GM18505 (cell line): ENCODE measurements around the gene HBEGF.

Source experiments
- ATAC-seq: cut with Tn5 transposase; IDR thresholded peaks from one replicate; pipeline ENCODE4 v1.9.1; 2021; ENCODE audit not compliant: unreplicated experiment
- POLR2A ChIP-seq: IDR thresholded peaks from 4 replicates; pipeline ENCODE4 v1.6.1; 2011; ENCODE audit warnings: borderline replicate concordance; ENCODE audit not compliant: insufficient read depth, insufficient read length; ENCODE audit errors: extremely low read depth

The HBEGF gene

DNA sequence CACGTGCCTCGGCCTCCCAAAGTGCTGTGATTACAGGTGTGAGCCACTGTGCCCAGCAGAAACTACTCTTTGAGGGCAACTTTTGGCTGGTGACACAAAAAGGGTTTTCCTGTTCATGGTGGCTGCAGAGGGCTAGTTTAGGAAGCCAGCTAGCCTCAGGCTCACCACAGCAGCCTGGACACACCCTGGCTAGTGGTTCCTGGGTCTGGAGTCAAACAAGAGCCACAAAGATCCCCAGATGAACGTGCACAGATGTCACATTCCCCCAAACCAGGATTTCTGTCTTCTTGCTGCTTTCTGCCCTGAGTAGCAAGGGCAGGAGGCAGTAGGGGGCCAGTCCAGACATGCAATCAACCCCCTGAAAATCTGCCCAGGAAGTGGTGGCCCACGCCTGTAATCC lies 6.8 kb downstream of the HBEGF start:
- no peak for TF ChIP-seq POLR2A
- ATAC-seq: no peak

DNA sequence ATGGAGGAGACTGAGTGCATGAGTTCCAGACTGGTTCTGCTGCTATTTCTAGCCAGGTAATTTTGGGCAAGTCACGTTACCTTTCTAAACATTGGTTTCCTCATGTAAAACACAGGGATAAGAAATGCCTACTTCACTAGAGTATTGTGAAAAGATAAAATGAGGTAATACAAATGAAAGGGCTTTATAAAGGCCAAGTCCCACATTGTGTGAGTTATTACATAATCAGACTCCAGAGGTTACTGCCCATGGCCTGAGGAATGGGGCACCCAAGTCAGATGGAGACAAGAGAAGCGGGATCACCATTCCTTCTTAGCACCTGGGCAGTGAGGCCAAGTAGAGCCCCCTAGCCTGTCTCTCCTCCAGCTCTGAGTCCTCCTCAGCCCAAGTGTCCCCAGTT lies 7.5 kb downstream of the HBEGF start:
- ATAC-seq: no peak
- TF ChIP-seq POLR2A: no peak

DNA sequence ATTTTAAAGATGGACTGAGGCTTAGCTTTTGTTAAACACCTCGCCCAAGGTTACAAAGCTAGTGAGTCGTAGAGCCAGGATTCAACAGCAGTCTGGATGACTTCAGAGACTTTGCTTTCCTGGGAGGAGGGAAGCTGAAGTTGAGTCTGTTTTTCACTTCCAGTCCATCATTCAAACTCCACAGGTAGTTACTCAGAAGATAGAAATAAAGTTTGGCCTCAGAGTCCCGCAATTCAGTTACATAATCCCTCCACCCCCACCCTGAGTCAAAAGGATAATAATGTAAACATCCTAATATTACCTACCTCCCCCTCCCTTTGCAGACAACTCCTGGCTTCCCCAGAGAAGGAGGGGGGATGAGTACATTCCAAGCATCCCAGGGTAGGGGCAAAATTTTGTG lies 8.1 kb downstream of the HBEGF start:
- TF ChIP-seq POLR2A: no peak
- no peak for ATAC-seq

DNA sequence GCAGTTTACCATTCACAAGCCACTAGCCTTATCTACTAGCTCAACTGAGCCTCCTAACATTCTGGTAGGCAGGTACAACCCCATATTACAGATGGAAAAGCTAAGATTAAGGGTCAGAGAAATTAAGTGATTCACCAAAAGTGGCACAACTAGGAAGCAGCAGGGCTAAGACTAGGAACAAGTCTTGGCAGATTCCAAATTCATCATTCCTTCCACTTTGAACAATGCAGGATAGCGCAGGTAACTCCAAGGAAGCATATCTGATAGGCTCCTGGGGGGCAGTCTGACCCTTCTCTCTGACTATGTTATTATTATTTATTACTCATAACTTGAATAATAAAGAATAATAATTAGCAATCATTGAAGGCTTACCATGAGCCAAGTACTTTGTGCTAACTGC lies 8.5 kb downstream of the HBEGF start:
- no peak for ATAC-seq
- TF ChIP-seq POLR2A: no peak

DNA sequence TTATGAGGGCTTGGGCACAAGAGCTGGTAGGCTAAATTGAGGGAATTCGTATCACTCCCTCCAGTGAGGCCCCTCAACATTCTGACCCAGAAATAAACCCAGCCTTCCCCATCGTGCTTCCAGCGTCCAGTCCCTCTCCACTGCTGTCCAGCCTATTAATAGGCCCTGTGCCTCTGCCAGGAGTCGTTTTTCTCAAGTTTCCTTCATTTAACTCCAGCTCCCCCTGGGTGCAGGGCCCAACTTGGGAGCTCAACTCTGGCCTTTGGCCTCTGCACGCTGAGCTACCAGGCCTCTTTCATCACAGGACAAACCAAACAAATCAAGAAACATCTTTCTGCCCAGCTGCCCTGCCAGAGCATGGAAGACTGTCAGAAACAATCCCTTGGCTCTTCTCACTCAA lies 10.0 kb downstream of the HBEGF start:
- TF ChIP-seq POLR2A: no peak
- no peak for ATAC-seq

DNA sequence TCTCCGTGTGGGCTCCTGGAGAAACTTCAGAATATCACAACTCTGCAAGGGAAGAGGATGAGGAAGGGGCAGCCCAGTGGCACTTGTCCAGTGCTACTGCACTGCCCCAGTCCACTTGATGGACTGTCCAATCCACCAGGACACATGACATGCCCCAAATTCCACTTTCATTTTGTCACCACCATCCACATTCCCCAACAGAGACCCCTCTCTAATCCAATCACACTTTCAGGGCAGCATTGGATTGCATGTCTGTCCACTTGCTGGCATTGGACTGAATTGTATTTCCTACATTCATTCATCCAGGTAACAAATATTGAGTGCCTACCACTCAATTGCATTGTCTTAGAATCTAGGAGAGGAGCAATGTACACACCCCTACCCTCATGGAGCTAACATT lies 14.8 kb downstream of the HBEGF start:
- no peak for TF ChIP-seq POLR2A
- ATAC-seq: no peak

DNA sequence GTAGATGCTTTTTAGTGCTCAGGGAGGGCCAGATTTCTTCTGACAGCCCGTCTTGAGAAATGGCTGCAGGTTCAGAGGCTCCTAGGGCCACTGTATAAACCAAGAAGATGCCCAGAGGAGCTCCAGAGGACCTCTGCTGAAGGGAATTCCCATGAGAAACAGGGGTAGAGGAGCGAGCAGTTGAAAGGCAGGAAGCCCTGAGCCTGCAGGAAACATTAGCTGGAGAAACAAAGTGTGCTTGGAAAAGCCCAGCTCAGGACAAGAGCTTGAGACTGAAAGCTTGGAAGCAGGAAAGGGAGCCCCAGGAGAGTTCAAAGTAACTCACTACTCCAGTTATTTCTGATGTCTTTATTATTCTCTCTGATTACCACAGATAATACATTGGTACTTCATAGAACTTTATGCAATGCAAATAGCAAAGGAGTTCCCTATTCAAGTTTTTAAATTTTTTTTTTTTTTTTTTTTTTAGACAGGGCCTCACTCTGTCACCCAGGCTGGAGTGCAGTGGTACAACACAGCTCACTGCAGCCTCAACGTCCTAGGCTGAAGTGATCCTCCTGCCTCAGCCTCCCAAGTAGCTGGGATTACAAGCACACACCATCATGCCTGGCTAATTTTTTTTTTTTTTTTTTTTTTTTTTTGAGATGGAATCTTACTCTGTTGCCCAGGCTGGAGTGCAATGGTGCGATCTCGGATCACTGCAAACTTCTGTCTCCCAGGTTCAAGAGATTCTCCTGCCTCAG lies 16.5 kb downstream of the HBEGF start:
- ATAC-seq: no peak
- TF ChIP-seq POLR2A: no peak

DNA sequence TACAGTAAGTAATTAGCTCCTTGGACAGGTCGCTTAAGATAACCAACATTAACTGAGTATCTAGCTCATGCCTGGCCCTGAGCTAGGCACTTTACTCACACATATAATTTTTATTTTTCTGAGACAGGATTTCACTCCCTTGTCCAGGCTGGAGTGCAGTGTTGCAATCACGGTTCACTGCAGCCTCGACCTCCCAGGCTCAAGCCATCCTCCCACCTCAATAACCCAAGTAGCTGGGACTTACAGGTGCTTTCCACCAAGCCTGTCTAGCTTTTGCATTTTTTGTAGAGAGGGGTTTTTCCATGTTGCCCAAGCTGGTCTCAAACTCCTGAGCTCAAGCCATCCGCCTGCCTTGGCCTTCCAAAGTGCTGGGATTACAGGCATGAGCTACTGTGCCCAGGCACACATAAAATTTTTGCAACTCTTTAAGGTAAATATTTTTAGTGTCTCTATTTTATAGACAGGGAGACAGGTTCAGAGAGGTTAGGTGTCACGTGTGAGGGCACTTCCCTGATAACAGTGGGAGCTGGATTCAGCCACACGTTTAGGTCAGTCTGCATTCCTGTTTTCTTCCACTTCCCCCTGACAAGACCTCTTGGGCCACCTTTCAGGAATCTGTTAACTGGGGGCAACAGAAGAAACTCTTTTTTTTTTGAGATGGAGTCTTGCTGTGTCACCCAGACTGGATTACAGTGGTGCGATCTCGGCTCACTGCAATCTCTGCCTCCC lies 18.2 kb downstream of the HBEGF start:
- TF ChIP-seq POLR2A: no peak
- ATAC-seq: no peak

DNA sequence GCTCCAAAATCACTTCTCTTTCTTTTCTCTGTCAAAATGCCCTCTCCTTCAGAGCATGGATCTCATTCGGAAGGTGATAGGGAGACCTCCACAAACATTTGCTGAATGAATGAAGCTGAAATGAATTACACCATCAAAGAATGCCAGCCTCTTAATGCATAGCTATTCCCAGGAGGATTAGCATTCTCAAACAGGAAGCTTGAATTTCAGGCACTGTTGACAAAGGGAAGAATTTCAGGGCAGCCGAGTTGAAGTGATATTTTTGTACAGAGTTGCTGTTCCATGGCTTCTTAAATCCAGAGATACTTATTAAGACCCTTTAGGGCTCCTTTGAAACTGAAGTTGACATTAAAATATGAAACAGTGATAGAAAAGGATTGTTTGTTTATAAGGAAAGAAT lies 18.8 kb downstream of the HBEGF start:
- TF ChIP-seq POLR2A: no peak
- ATAC-seq: no peak

DNA sequence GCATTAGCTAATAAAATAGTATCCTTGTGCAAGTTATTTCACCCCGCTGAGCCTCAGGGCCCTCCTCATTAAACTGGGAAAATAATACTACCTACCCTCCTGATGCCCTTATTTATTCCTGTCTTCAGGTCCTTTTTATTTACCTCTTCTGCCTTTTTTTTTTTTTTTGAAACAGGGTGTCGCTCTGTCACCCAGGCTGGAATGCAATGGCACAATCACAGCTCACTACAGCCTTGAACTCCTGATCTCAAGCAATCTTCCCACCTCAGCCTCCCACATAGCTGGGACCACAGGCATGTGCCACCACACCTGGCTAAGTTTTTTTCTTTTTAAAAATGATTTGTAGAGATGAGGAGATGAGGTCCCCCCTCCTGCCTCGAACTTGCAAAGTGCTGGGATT lies 20.9 kb downstream of the HBEGF start:
- no peak for TF ChIP-seq POLR2A
- ATAC-seq: no peak

DNA sequence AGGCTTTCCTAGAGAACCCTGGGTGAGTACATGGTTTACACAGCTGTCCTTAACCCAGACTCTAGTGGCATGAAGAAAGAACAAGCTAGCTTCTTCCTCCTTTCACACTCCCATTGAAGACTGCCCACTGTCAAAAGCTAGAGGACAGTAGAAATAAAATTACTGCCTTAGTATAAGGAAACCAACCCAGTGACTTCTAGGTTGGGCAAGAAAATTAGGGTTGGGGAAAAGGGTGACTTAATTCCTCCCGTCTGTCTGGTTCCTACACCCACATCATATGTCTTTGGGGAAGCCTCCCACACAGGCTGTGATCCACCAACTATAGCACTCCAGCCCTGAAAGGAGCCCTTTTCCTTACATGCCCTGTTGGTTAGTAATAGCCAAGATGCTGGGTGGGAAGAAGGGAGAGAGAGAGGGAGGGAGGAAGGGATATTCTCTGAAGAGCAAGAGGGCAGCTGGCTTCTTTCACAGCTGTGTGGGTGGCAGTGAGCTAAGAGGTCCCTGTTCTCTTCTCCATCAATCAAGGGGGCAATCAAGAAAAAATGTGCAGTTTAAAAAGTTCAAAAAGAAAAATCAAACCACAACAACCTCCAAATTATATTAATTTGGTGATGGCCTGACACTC lies 21.7 kb downstream of the HBEGF start:
- TF ChIP-seq POLR2A: no peak
- ATAC-seq: no peak

DNA sequence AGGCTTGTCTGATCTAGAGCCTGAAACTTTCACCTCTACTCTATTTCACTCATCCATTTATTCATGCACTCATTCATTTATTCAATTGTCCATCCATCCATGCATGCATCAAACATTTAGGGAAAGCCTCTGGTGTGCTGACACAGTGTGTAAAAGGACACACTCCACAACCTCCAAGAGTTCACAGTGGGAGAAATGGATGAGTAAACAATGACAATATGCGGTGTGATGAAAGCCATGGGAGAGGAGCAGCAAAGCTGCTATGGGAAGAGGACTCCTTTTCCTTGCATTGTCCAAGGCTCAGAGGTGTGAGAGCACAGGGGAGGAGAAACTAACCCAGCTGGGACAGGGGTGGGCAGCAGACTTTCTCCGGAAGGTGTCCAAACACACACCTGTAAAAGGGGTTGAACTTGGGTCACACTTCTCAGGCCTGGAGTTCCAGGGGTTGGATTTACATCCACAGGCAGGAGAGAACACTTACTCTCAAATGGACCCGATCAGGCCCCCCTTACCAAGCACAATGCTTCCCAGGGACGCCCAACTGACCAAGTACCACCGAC lies 22.3 kb downstream of the HBEGF start:
- TF ChIP-seq POLR2A: no peak
- no peak for ATAC-seq

DNA sequence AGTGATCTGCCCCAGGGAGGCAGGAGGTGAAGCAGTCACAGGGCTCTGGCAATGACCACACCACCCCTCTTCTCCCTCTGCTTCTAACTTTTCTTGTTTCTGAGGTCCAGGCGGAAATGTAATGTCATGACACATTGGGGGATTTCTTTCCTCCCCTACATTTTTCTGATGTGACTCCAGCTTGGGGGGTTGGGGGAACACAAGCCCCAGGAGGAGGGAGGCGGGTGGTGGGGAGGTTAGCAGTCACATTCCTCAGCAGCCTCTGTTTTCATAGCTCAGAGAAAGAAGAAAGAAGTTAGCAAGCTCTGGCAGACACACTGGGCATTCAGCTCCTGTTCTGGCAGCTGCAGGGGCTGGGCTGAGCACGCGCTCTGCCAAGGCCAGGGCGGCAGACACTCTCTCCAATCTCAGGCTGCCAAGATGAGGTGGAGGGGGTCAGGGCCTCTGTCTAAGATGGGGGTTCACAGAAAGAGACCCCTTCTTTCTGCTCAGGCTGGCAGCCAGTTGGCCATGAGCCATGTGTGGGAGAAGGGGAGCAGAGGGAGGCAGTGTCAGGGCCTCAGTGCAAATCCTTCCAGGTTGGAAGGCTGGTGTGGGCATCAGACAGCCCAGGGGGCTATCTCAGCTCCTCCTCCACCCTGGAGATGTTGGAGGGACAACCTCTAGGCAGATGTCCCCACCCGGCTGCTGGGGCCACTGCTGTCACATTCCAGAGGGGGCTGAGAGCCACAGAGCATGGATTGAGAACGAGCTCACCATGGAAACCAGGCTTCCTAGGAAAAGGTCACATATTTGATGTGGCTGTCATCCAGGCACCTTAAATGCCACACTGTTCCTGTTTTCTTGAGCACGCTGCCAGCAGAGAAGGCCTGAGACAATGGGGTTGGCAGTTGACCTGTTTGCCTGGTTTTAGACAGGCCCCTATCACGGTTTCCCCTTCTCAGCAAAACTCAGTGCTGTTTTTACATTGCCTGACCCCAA lies 23.4 kb downstream of the HBEGF start:
- no peak for ATAC-seq

DNA sequence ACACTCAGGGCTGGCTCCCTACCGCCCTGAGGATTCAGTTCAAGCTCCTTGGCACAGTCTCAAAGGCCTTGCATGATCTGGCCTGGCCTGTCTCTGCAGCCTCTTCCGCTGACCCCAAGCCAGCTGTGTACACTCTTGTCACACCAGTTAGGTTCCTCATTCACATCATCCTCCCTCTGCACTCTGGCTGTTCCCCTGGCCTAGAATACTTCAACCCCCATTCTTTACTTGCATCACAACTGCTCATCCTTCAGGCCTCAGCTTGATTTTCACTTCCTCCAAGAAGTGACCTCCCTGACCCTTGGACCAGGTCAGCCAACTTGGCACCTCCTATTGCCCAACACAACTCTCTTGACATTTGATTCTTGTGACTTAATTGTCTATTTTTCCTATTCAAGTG lies 24.6 kb downstream of the HBEGF start:
- ATAC-seq: peak; percentile 52
- no peak for TF ChIP-seq POLR2A

More for the DNA sequence above, 23.4 kb downstream of the HBEGF start:
- no peak for TF ChIP-seq POLR2A

DNA sequence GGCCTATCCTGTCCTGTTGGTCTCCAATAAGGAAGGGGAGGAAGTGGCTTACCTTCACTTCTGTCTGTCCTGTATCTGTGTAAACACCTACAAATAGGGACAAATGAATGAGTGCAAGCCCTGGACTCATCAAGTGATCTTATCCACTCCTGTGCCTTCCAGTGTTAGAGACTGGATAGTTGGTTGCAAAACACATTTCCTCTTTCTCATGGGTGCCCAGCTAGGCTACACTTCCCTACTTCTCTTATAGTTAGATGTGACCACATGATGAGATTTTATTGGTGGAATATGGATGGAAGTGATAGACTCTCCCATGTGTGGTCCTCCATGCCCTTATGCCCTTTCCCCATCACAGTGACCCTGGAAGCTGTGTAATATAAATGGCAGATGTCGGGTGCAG lies 26.6 kb downstream of the HBEGF start:
- TF ChIP-seq POLR2A: no peak
- no peak for ATAC-seq
